Liver (tissue), 9 donors: ENCODE results near the gene MAML3. TPM values are rescaled to one million over a fixed set of nuclear protein-coding genes. Genes with fewer than 3 reads are reported as not detected.

Experiments
- DNase-seq: peaks from one replicate; pipeline ENCODE4 v3.0.0-alpha.2; 2017; ENCODE audit warnings: low spot score
- H3K27ac ChIP-seq, 2 donors: one replicate each; pipeline ENCODE4 v1.7.0; 2013; ENCODE audit warnings: inconsistent platforms in 2 of 2, low read length in 2 of 2, control low read depth in 1 of 2, low read depth in 1 of 2, mild to moderate bottlenecking in 1 of 2
- H3K27me3 ChIP-seq, 4 donors: one replicate each; pipeline versions ENCODE4 v1.6.1 to v1.7.0; 2013; ENCODE audit warnings: low read length in 3 of 4, inconsistent platforms in 1 of 4, mild to moderate bottlenecking in 1 of 4, moderate library complexity in 1 of 4; ENCODE audit not compliant: control insufficient read depth in 4 of 4, insufficient read depth in 4 of 4
- H3K36me3 ChIP-seq, 4 donors: one replicate each; pipeline versions ENCODE4 v1.6.1 to v1.7.0; 2013; ENCODE audit warnings: low read length in 3 of 4, mild to moderate bottlenecking in 3 of 4, low read depth in 1 of 4, moderate library complexity in 1 of 4; ENCODE audit not compliant: control insufficient read depth in 4 of 4, insufficient read depth in 3 of 4
- H3K4me1 ChIP-seq, 4 donors: one replicate each; pipeline versions ENCODE4 v1.6.1 to v1.7.0; 2013; ENCODE audit warnings: low read length in 3 of 4, mild to moderate bottlenecking in 3 of 4, moderate library complexity in 1 of 4; ENCODE audit not compliant: control insufficient read depth in 4 of 4, insufficient read depth in 4 of 4
- H3K4me3 ChIP-seq, 3 donors: one replicate each; pipeline versions ENCODE4 v1.6.1 to v1.7.0; 2013; ENCODE audit warnings: low read length in 3 of 3, control low read depth in 1 of 3, low read depth in 1 of 3, mild to moderate bottlenecking in 1 of 3
- H3K9ac ChIP-seq, 2 donors: one replicate each; pipeline ENCODE4 v1.7.0; 2013; ENCODE audit warnings: low read length in 2 of 2, mild to moderate bottlenecking in 2 of 2, moderate library complexity in 2 of 2, control low read depth in 1 of 2, low read depth in 1 of 2
- H3K9me3 ChIP-seq, 4 donors: one replicate each; pipeline versions ENCODE4 v1.6.1 to v1.7.0; 2013; ENCODE audit warnings: low read length in 3 of 4; ENCODE audit not compliant: control insufficient read depth in 4 of 4
- FOXA1 ChIP-seq: IDR thresholded peaks from 2 replicates; pipeline ENCODE4 v1.6.1; 2016; ENCODE audit warnings: antibody characterized with exemption
- FOXA2 ChIP-seq: IDR thresholded peaks from 2 replicates; pipeline ENCODE4 v1.6.1; 2016; ENCODE audit warnings: antibody characterized with exemption
- HNF4A ChIP-seq, 2 donors: conservative IDR thresholded peaks; 2 replicates each; pipeline ENCODE4 v1.6.1; 2016; ENCODE audit warnings: antibody characterized with exemption in 2 of 2, mild to moderate bottlenecking in 2 of 2
- NR2F2 ChIP-seq: IDR thresholded peaks from 2 replicates; pipeline ENCODE4 v1.6.1; 2016; ENCODE audit warnings: antibody characterized with exemption
- RXRA ChIP-seq, 2 donors: IDR thresholded peaks; 2 replicates each; pipeline ENCODE4 v1.6.1; 2017 to 2018; ENCODE audit warnings: antibody characterized with exemption in 2 of 2, mild to moderate bottlenecking in 1 of 2
- SP1 ChIP-seq: IDR thresholded peaks from 2 replicates; pipeline ENCODE4 v1.6.1; 2018; ENCODE audit warnings: antibody characterized with exemption, mild to moderate bottlenecking
- TAF1 ChIP-seq: conservative IDR thresholded peaks from 2 replicates; pipeline ENCODE4 v1.6.1; 2016; ENCODE audit warnings: antibody characterized with exemption, mild to moderate bottlenecking
- YY1 ChIP-seq: IDR thresholded peaks from 2 replicates; pipeline ENCODE4 v1.6.1; 2016; ENCODE audit warnings: antibody characterized with exemption, mild to moderate bottlenecking
- WGBS: extraction: QIAGEN DNeasy Blood & Tissue Kit; methylation state at CpG from one replicate; pipeline ENCODE4 v1.1.7; 2013; 5-methylcytosine and 5-hydroxymethylcytosine counted together
- polyA plus RNA-seq, 2 donors: library from polyadenylated mRNA; stranded (reverse) in 1 of 2; unstranded in 1 of 2; fragments of 200-250 nt in 1 of 2; fragments of >200 nt in 1 of 2; fragmentation: Nextera tagmentation in 1 of 2; extraction: Ambion mirVana in 1 of 2; gene quantifications; one replicate each; pipeline versions ENCODE4 v1.2.1 to v1.2.3, GENCODE V29; 2013 to 2015
- total RNA-seq, 2 donors: library from RNA; depleted of rRNA; stranded (reverse); fragments of >200 nt; gene quantifications; one replicate each; pipeline ENCODE4 v1.2.3, GENCODE V29; 2014
- TF ChIP-seq, protein P1 (sequence below): IDR thresholded peaks from 2 replicates; pipeline ENCODE4 v1.6.1; 2016; ENCODE audit warnings: antibody characterized with exemption, mild to moderate bottlenecking
- TF ChIP-seq, protein P2 (sequence below): IDR thresholded peaks from 2 replicates; pipeline ENCODE4 v1.6.1; 2016; ENCODE audit warnings: antibody characterized with exemption
- TF ChIP-seq, protein P3 (sequence below): IDR thresholded peaks from 2 replicates; pipeline ENCODE4 v1.6.1; 2016; ENCODE audit warnings: antibody characterized with exemption
- TF ChIP-seq, protein P4 (sequence below): IDR thresholded peaks from 2 replicates; pipeline ENCODE4 v1.6.1; 2016; ENCODE audit warnings: antibody characterized with exemption
- TF ChIP-seq, protein P5 (sequence below): fragments of 150-350 bp; IDR thresholded peaks from 2 replicates; pipeline ENCODE4 v1.5.1; 2017; ENCODE audit warnings: improper control_type of control experiment, low read depth, low read length; ENCODE audit not compliant: missing input control
- donor health status: healthy.
- donor health status: healthy.
- donor health status: healthy.
- donor health status: healthy.
- donor health status: healthy.

The MAML3 gene
- total and polyA plus RNA-seq, 4 donors: 1.3 to 4.3 (median 2.7) TPM

DNA sequence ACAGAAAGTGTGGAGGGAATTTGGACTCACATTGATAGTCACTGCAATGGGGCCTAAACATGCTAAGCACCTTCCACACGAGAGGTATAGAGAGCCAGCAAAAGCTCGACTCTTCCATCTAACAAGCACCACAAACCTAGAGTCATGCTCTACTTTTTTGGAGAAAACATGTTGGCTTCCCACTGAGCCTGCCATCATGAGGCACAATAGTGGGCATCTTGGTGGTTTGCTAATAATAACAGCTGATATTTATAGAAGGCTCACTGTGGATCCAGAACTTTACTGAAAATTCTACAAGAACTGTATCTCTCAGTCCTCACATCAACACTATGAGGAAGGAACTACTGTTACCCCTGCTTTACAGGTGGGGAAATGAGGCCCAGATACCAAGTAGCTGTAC is 26.6 kb downstream of the MAML3 start:
- no peak for DNase-seq
- WGBS: 96% methylated on average over 2 of the region's 2 CpGs
- Histone ChIP-seq H3K27ac (no peak overlapping the region), H3K4me1 (no peaks in the 10 kb centered on the region), H3K9me3 (no peaks in the 10 kb centered on the region), H3K36me3 (no peaks in the 10 kb centered on the region), H3K27me3 (no peaks in the 10 kb centered on the region), H3K9ac (no peak overlapping the region), H3K4me3 (no peak overlapping the region)
- TF ChIP-seq, protein P1, sequence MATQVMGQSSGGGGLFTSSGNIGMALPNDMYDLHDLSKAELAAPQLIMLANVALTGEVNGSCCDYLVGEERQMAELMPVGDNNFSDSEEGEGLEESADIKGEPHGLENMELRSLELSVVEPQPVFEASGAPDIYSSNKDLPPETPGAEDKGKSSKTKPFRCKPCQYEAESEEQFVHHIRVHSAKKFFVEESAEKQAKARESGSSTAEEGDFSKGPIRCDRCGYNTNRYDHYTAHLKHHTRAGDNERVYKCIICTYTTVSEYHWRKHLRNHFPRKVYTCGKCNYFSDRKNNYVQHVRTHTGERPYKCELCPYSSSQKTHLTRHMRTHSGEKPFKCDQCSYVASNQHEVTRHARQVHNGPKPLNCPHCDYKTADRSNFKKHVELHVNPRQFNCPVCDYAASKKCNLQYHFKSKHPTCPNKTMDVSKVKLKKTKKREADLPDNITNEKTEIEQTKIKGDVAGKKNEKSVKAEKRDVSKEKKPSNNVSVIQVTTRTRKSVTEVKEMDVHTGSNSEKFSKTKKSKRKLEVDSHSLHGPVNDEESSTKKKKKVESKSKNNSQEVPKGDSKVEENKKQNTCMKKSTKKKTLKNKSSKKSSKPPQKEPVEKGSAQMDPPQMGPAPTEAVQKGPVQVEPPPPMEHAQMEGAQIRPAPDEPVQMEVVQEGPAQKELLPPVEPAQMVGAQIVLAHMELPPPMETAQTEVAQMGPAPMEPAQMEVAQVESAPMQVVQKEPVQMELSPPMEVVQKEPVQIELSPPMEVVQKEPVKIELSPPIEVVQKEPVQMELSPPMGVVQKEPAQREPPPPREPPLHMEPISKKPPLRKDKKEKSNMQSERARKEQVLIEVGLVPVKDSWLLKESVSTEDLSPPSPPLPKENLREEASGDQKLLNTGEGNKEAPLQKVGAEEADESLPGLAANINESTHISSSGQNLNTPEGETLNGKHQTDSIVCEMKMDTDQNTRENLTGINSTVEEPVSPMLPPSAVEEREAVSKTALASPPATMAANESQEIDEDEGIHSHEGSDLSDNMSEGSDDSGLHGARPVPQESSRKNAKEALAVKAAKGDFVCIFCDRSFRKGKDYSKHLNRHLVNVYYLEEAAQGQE: no peak
- TF ChIP-seq YY1 (no peak), HNF4A (conservative IDR thresholded peaks at IDR 0.05) (no peak), NR2F2 (no peak)
- TF ChIP-seq, protein P2, sequence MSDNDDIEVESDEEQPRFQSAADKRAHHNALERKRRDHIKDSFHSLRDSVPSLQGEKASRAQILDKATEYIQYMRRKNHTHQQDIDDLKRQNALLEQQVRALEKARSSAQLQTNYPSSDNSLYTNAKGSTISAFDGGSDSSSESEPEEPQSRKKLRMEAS: no peak

DNA sequence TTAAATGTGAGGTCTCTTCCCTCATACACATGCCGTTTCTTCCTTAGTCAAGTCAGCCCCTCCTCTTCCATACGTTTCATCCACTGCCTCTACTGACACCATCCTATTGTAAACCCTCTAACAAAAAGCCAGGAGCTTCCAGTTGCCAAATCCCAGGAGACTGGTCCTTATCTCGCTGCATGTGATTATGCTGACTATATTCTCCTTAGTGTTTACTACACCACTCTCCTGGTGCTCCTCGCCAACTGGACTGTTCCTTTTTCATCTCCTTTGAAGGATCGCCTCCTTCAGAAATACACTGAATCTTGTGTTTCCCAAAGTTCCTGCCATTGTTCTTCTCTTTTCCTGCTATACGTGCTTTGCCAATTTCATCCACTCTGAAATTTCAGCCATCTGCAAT is 27.7 kb downstream of the MAML3 start:
- Histone ChIP-seq H3K4me1 (no peaks in the 10 kb centered on the region), H3K36me3 (no peaks in the 10 kb centered on the region), H3K9me3 (no peaks in the 10 kb centered on the region), H3K27ac (no peak overlapping the region), H3K27me3 (no peaks in the 10 kb centered on the region), H3K9ac (no peak overlapping the region), H3K4me3 (no peak overlapping the region)
- TF ChIP-seq, protein P3, sequence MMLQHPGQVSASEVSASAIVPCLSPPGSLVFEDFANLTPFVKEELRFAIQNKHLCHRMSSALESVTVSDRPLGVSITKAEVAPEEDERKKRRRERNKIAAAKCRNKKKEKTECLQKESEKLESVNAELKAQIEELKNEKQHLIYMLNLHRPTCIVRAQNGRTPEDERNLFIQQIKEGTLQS: no peak
- TF ChIP-seq NR2F2 (no peak), FOXA2 (no peak), RXRA (IDR thresholded peaks at IDR 0.05) (no peak), YY1 (no peak), FOXA1 (no peak), SP1 (no peak), TAF1 (no peak)
- TF ChIP-seq, protein P1: no peak
- TF ChIP-seq, protein P2: no peak
- TF ChIP-seq, protein P4, sequence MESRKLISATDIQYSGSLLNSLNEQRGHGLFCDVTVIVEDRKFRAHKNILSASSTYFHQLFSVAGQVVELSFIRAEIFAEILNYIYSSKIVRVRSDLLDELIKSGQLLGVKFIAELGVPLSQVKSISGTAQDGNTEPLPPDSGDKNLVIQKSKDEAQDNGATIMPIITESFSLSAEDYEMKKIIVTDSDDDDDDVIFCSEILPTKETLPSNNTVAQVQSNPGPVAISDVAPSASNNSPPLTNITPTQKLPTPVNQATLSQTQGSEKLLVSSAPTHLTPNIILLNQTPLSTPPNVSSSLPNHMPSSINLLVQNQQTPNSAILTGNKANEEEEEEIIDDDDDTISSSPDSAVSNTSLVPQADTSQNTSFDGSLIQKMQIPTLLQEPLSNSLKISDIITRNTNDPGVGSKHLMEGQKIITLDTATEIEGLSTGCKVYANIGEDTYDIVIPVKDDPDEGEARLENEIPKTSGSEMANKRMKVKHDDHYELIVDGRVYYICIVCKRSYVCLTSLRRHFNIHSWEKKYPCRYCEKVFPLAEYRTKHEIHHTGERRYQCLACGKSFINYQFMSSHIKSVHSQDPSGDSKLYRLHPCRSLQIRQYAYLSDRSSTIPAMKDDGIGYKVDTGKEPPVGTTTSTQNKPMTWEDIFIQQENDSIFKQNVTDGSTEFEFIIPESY: no peak
- TF ChIP-seq, protein P5, sequence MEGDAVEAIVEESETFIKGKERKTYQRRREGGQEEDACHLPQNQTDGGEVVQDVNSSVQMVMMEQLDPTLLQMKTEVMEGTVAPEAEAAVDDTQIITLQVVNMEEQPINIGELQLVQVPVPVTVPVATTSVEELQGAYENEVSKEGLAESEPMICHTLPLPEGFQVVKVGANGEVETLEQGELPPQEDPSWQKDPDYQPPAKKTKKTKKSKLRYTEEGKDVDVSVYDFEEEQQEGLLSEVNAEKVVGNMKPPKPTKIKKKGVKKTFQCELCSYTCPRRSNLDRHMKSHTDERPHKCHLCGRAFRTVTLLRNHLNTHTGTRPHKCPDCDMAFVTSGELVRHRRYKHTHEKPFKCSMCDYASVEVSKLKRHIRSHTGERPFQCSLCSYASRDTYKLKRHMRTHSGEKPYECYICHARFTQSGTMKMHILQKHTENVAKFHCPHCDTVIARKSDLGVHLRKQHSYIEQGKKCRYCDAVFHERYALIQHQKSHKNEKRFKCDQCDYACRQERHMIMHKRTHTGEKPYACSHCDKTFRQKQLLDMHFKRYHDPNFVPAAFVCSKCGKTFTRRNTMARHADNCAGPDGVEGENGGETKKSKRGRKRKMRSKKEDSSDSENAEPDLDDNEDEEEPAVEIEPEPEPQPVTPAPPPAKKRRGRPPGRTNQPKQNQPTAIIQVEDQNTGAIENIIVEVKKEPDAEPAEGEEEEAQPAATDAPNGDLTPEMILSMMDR: no peak
- WGBS: 85% methylated on average over 6 of the region's 6 CpGs
- DNase-seq: no peak
